ENCODE data around the gene SLC8A3.

SLC8A3 gene

GRCh38 chr14:70140614-70141013 lies 48.1 kb downstream of the SLC8A3 start:
- H3K27me3 ChIP-seq (ENCODE audit: insufficient read depth, poor library complexity, severe bottlenecking): no peaks in the 10 kb centered on the region
- H3K4me3 ChIP-seq (replicated peaks; ENCODE audit: insufficient read depth, low read length): no peak overlapping the region
- no peak for DNase-seq (ENCODE audit: low read depth in 1 of 2, low spot score in 1 of 2)
- TF ChIP-seq POLR2AphosphoS5 (IDR thresholded peaks at IDR 0.05; ENCODE audit: low read depth): no peak
- no peak for TF ChIP-seq CTCF (IDR thresholded peaks at IDR 0.05; ENCODE audit: insufficient read depth, low read length)
- no peak for TF ChIP-seq SPI1 (IDR thresholded peaks at IDR 0.05; ENCODE audit: borderline replicate concordance, low read depth)
- no peak overlapping the region for H3K27ac ChIP-seq (replicated peaks)

- DNase-seq (ENCODE audit: low read depth in 1 of 2, low spot score in 1 of 2): no peak
- TF ChIP-seq SPI1 (IDR thresholded peaks at IDR 0.05; ENCODE audit: borderline replicate concordance, low read depth): no peak
- TF ChIP-seq REST (IDR thresholded peaks at IDR 0.05; ENCODE audit: insufficient replicate concordance, low read depth): no peak
- no peak for TF ChIP-seq GABPA (IDR thresholded peaks at IDR 0.05; ENCODE audit: low read depth)
- TF ChIP-seq POLR2AphosphoS5 (IDR thresholded peaks at IDR 0.05; ENCODE audit: low read depth): no peak
- TF ChIP-seq CTCF (IDR thresholded peaks at IDR 0.05; ENCODE audit: insufficient read depth, low read length): no peak
- H3K4me3 ChIP-seq (replicated peaks; ENCODE audit: insufficient read depth, low read length): no peak overlapping the region
- H3K27ac ChIP-seq (replicated peaks): no peak overlapping the region
- no peaks in the 10 kb centered on the region for H3K27me3 ChIP-seq (ENCODE audit: insufficient read depth, poor library complexity, severe bottlenecking)
Measured at GRCh38 chr14:70139384-70139783, 49.4 kb downstream of the SLC8A3 start.

- no peak for DNase-seq (ENCODE audit: low read depth in 1 of 2, low spot score in 1 of 2)
- TF ChIP-seq CTCF (IDR thresholded peaks at IDR 0.05; ENCODE audit: insufficient read depth, low read length): no peak
- no peak for TF ChIP-seq SPI1 (IDR thresholded peaks at IDR 0.05; ENCODE audit: borderline replicate concordance, low read depth)
- no peak for TF ChIP-seq GABPA (IDR thresholded peaks at IDR 0.05; ENCODE audit: low read depth)
- no peak for TF ChIP-seq REST (IDR thresholded peaks at IDR 0.05; ENCODE audit: insufficient replicate concordance, low read depth)
- Histone ChIP-seq H3K4me3 (replicated peaks; ENCODE audit: insufficient read depth, low read length) (no peak overlapping the region), H3K27ac (replicated peaks) (no peak overlapping the region), H3K27me3 (ENCODE audit: insufficient read depth, poor library complexity, severe bottlenecking) (no peaks in the 10 kb centered on the region)
Measured at GRCh38 chr14:70137788-70138187, 51.0 kb downstream of the SLC8A3 start.

GRCh38 chr14:70133461-70133860 lies 55.3 kb downstream of the SLC8A3 start:
- Histone ChIP-seq H3K4me3 (replicated peaks; ENCODE audit: insufficient read depth, low read length) (no peak overlapping the region), H3K27me3 (ENCODE audit: insufficient read depth, poor library complexity, severe bottlenecking) (no peaks in the 10 kb centered on the region), H3K27ac (replicated peaks) (no peak overlapping the region)
- DNase-seq (ENCODE audit: low read depth in 1 of 2, low spot score in 1 of 2): no peak
- TF ChIP-seq SPI1 (IDR thresholded peaks at IDR 0.05; ENCODE audit: borderline replicate concordance, low read depth) (no peak), REST (IDR thresholded peaks at IDR 0.05; ENCODE audit: insufficient replicate concordance, low read depth) (no peak), POLR2AphosphoS5 (IDR thresholded peaks at IDR 0.05; ENCODE audit: low read depth) (no peak), CTCF (IDR thresholded peaks at IDR 0.05; ENCODE audit: insufficient read depth, low read length) (no peak), GABPA (IDR thresholded peaks at IDR 0.05; ENCODE audit: low read depth) (no peak)

Measured in HL-60 (cell line).